CD14-positive monocyte (primary cell): ENCODE results near the gene NUBP2. TPM values are rescaled to one million over a fixed set of nuclear protein-coding genes. Genes with fewer than 3 reads are reported as not detected.

Source experiments
- DNase-seq, 3 donors: peaks; one replicate each; pipeline ENCODE4 v3.0.0-alpha.2; 2011 to 2022
- H2AFZ ChIP-seq: 2 replicates; pipeline ENCODE4 v1.6.0; 2012; ENCODE audit warnings: mild to moderate bottlenecking, low read depth, low read length, inconsistent platforms; ENCODE audit not compliant: insufficient read depth, poor library complexity, severe bottlenecking
- H3K27ac ChIP-seq, 2 donors: 1 replicate in 1 of 2; 2 replicates in 1 of 2; pipeline ENCODE4 v1.5.1; 2012 to 2013; ENCODE audit warnings: low read length in 2 of 2, control low read depth in 1 of 2, inconsistent platforms in 1 of 2, low read depth in 1 of 2, mild to moderate bottlenecking in 1 of 2
- H3K27me3 ChIP-seq, 2 donors: one replicate each; pipeline versions ENCODE4 v1.6.0 to v1.6.1; 2011 to 2013; ENCODE audit warnings: low read length in 2 of 2; ENCODE audit not compliant: control insufficient read depth in 2 of 2, insufficient read depth in 2 of 2
- H3K36me3 ChIP-seq, 2 donors: replicated peaks in 1 of 2; 1 replicate in 1 of 2; 2 replicates in 1 of 2; pipeline versions ENCODE4 v1.5.1 to v1.6.1; 2012 to 2013; ENCODE audit warnings: low read length in 2 of 2, control low read depth in 1 of 2, inconsistent platforms in 1 of 2, mild to moderate bottlenecking in 1 of 2; ENCODE audit not compliant: insufficient read depth in 2 of 2, control insufficient read depth in 1 of 2
- H3K4me1 ChIP-seq, 2 donors: 1 replicate in 1 of 2; 2 replicates in 1 of 2; pipeline versions ENCODE4 v1.5.1 to v1.6.1; 2012 to 2013; ENCODE audit warnings: low read length in 2 of 2, control low read depth in 1 of 2, inconsistent platforms in 1 of 2, mild to moderate bottlenecking in 1 of 2, moderate library complexity in 1 of 2; ENCODE audit not compliant: insufficient read depth in 2 of 2, control insufficient read depth in 1 of 2
- H3K4me2 ChIP-seq: replicated peaks from 2 replicates; pipeline ENCODE3; 2012; ENCODE audit warnings: low read length, moderate library complexity, mild to moderate bottlenecking; ENCODE audit not compliant: poor library complexity, severe bottlenecking; ENCODE audit errors: extremely low read depth
- H3K4me3 ChIP-seq, 3 experiments: fragments of 200-600 bp in 1 of 3; sonication (generic) in 1 of 3; replicated peaks in 1 of 3; 1 replicate in 2 of 3; 2 replicates in 1 of 3; pipeline ENCODE4 v1.5.1; 2011 to 2013; ENCODE audit warnings: low read length in 3 of 3, mild to moderate bottlenecking in 3 of 3, control low read depth in 2 of 3, low read depth in 2 of 3, inconsistent platforms in 1 of 3, moderate library complexity in 1 of 3
- H3K79me2 ChIP-seq: 2 replicates; pipeline ENCODE4 v1.6.0; 2012; ENCODE audit warnings: mild to moderate bottlenecking, control low read depth, inconsistent platforms, low read length, moderate library complexity; ENCODE audit not compliant: insufficient read depth
- H3K9ac ChIP-seq: 2 replicates; pipeline ENCODE4 v1.6.0; 2017; ENCODE audit warnings: low read length, mild to moderate bottlenecking; ENCODE audit not compliant: insufficient read depth, poor library complexity, severe bottlenecking
- H3K9me3 ChIP-seq, 2 donors: replicated peaks in 1 of 2; 1 replicate in 1 of 2; 2 replicates in 1 of 2; pipeline versions ENCODE4 v1.5.1 to v1.6.1; 2012 to 2013; ENCODE audit warnings: low read length in 2 of 2, control low read depth in 1 of 2; ENCODE audit not compliant: control insufficient read depth in 1 of 2, insufficient read depth in 1 of 2
- H4K20me1 ChIP-seq: 2 replicates; pipeline ENCODE4 v1.6.0; 2012; ENCODE audit warnings: mild to moderate bottlenecking, low read length, control low read depth, moderate library complexity; ENCODE audit not compliant: insufficient read depth
- H3K27ac Mint-ChIP-seq, 7 donors: one replicate each; pipeline ENCODE4 v1.8.0; 2020; ENCODE audit warnings: mild to moderate bottlenecking in 7 of 7, mixed read lengths in 7 of 7, moderate library complexity in 6 of 7, inconsistent platforms in 2 of 7
- H3K27me3 Mint-ChIP-seq, 3 donors: one replicate each; pipeline ENCODE4 v1.8.0; 2021 to 2022; ENCODE audit warnings: low read depth in 3 of 3, mild to moderate bottlenecking in 3 of 3, mixed read lengths in 3 of 3, moderate library complexity in 3 of 3, inconsistent platforms in 1 of 3
- H3K36me3 Mint-ChIP-seq, 2 donors: one replicate each; pipeline ENCODE4 v1.8.0; 2020; ENCODE audit warnings: mixed read lengths in 2 of 2, inconsistent platforms in 1 of 2, mild to moderate bottlenecking in 1 of 2
- H3K4me1 Mint-ChIP-seq: one replicate; pipeline ENCODE4 v1.8.0; 2020; ENCODE audit warnings: mild to moderate bottlenecking, mixed read lengths
- H3K4me3 Mint-ChIP-seq, 2 donors: one replicate each; pipeline ENCODE4 v1.8.0; 2020; ENCODE audit warnings: mild to moderate bottlenecking in 2 of 2, mixed read lengths in 2 of 2, moderate library complexity in 1 of 2
- H3K9me3 Mint-ChIP-seq, 7 donors: one replicate each; pipeline ENCODE4 v1.8.0; 2020 to 2022; ENCODE audit warnings: mixed read lengths in 7 of 7, mild to moderate bottlenecking in 6 of 7, moderate library complexity in 6 of 7, inconsistent platforms in 2 of 7
- CTCF ChIP-seq: fragments of 200-600 bp; IDR thresholded peaks from one replicate; pipeline ENCODE4 v1.8.0; 2022; ENCODE audit warnings: antibody characterized with exemption, mild to moderate bottlenecking
- WGBS: methylation state at CpG from one replicate; pipeline ENCODE4 v1.1.5; 2013; ENCODE audit warnings: missing lambda C conversion rate; ENCODE audit not compliant: insufficient coverage; 5-methylcytosine and 5-hydroxymethylcytosine counted together
- intact Hi-C, 2 donors: fragments of 100-400 bp; cut with micrococcal nuclease; formaldehyde crosslinking; loops; one replicate each; pipeline versions ENCODE4 v1.15.0 to v1.15.1; 2023
- polyA plus RNA-seq, 3 donors: library from polyadenylated mRNA; depleted of rRNA in 1 of 3; unstranded in 2 of 3; stranded (reverse) in 1 of 3; fragments of 300-500 nt in 2 of 3; fragments of >200 nt in 1 of 3; fragmentation: Illumina TruSeq in 2 of 3; gene quantifications; 1 replicate in 2 of 3; 2 replicates in 1 of 3; pipeline ENCODE4 v1.2.3, GENCODE V29; 2012 to 2021

Gene NUBP2
- polyA plus RNA-seq, 3 donors, result 34.4 to 69.5 (median 57.9) TPM

DNA sequence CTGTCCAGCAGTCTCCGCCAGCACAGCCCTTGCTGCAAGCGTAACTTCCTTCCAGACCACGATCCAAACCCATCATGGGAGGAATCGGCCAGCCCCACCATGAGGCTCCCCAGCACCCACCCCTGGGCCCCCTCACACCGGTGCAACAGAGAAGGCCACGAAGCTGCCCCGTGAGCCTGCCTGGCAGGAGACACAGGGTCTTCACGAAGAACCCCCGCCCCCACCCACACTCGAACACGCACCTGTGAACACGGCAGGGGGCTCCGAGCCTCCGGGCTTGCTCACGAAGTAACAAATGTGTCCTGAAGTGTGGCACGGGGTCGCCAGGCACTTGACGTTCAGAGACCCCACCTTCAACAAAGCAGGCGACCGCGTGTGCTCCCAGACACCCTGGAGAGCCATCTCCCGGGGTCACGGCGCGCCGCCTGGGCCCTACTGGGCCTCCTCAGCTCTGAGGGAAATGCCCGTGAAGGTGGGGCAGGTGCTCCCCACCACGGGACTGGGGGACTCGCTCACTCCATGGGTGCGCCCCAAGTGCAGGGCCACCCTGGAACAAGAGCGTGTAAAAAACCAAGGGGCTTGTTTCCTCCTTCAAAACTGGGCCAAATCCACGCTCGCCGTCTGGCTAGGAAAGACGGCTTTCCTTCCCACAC is 36.2 kb downstream of the NUBP2 start:
- no peak overlapping the region for H3K4me3 ChIP-seq
- intact Hi-C loops, result no loop called here
- peaks cover 47 to 85% of the 10 kb centered on the region in 2 donors for H3K36me3 Mint-ChIP-seq
- DNase-seq, result no peak
- no peak overlapping the region for H3K27ac ChIP-seq
- H3K27ac Mint-ChIP-seq, result peak overlapping the region in 1 of 7 donors; percentile 57
- H3K4me3 Mint-ChIP-seq, result no peak overlapping the region
- H3K27me3 ChIP-seq, result no peaks in the 10 kb centered on the region
- no peak for TF ChIP-seq CTCF
- peaks cover 15% of the 10 kb centered on the region for H3K79me2 ChIP-seq
- H3K9me3 Mint-ChIP-seq, result no peaks in the 10 kb centered on the region
- H3K4me1 Mint-ChIP-seq, result no peaks in the 10 kb centered on the region
- no peaks in the 10 kb centered on the region for H3K4me1 ChIP-seq
- no peak overlapping the region for H2AFZ ChIP-seq
- H3K4me2 ChIP-seq, result no peak overlapping the region
- H3K9me3 ChIP-seq, result no peaks in the 10 kb centered on the region
- H3K36me3 ChIP-seq, result peaks cover 72 to 87% of the 10 kb centered on the region in 2 donors
- no peak overlapping the region for H3K9ac ChIP-seq
- WGBS, result 98% methylated on average over 33 of the region's 35 CpGs
- H4K20me1 ChIP-seq, result peaks cover 52% of the 10 kb centered on the region
- H3K27me3 Mint-ChIP-seq, result no peaks in the 10 kb centered on the region

DNA sequence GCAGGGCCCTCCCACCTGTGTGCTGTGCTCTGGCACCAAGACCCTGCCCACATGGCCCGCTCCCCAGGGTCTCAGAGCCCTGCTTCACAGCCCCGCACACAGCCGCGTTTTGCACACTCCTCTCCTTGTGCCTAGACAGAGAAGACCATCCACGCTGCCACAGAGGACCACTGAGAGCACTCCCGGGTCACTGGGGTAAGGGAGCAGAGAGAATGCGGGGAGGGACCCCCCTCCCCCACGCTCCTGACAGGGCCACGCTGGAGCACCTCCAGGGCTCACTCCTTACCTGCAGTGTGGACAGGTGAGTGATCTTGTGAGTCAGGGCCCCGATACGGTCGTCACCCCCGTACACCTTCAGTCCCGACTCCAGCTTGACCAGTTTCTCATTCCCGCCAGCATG is 36.9 kb downstream of the NUBP2 start:
- no peak overlapping the region for H3K4me2 ChIP-seq
- peak overlapping the region in 2 of 7 donors; percentile 10 to 57 for H3K27ac Mint-ChIP-seq
- peaks cover 43 to 86% of the 10 kb centered on the region in 2 donors for H3K36me3 Mint-ChIP-seq
- peaks cover 3% of the 10 kb centered on the region for H3K4me1 Mint-ChIP-seq
- no peaks in the 10 kb centered on the region for H3K9me3 ChIP-seq
- H3K36me3 ChIP-seq, result peaks cover 71 to 81% of the 10 kb centered on the region in 2 donors
- DNase-seq, result no peak
- H3K79me2 ChIP-seq, result peaks cover 21% of the 10 kb centered on the region
- no peak overlapping the region for H2AFZ ChIP-seq
- no peak overlapping the region for H3K4me3 ChIP-seq
- intact Hi-C loops, result no loop called here
- H3K4me3 Mint-ChIP-seq, result peak overlapping the region in 1 of 2 donors; percentile 6
- no peak for TF ChIP-seq CTCF
- H3K9ac ChIP-seq, result no peak overlapping the region
- no peaks in the 10 kb centered on the region for H3K27me3 Mint-ChIP-seq
- no peak overlapping the region for H3K27ac ChIP-seq
- H4K20me1 ChIP-seq, result peaks cover 58% of the 10 kb centered on the region
- H3K9me3 Mint-ChIP-seq, result no peaks in the 10 kb centered on the region
- no peaks in the 10 kb centered on the region for H3K4me1 ChIP-seq
- H3K27me3 ChIP-seq, result no peaks in the 10 kb centered on the region
- 97% methylated on average over 8 of the region's 15 CpGs for WGBS
